B cell (primary cell): ENCODE results near the gene PNPLA5. TPM values are rescaled to one million over a fixed set of nuclear protein-coding genes. Genes with fewer than 3 reads are reported as not detected.

Experiments
- ATAC-seq: fragments of 200-7000 bp; cut with Tn5 transposase; one replicate; pipeline ENCODE4 v1.10.0; 2021; ENCODE audit warnings: low read depth, mild to moderate bottlenecking, moderate number of reproducible peaks, moderate library complexity
- CTCF ChIA-PET: fragments of 350-600 bp; sonication (Branson Sonifier 250); formaldehyde crosslinking; loops from one replicate; lab custom pipeline; 2021; ENCODE audit warnings: antibody characterized with exemption, inconsistent platforms; lab: Charles Lee
- POLR2A ChIA-PET: fragments of 350-600 bp; sonication (Branson Sonifier 250); formaldehyde crosslinking; loops from one replicate; lab custom pipeline; 2021; ENCODE audit warnings: antibody characterized with exemption; lab: Charles Lee
- DNase-seq: peaks from one replicate; pipeline ENCODE4 v3.0.0; 2013
- H2AFZ ChIP-seq: 2 replicates; pipeline ENCODE4 v1.6.1; 2012; ENCODE audit warnings: mild to moderate bottlenecking, low read depth, low read length; ENCODE audit not compliant: insufficient read depth, poor library complexity, severe bottlenecking
- H3K27ac ChIP-seq, 2 donors: 1 replicate in 1 of 2; 2 replicates in 1 of 2; pipeline ENCODE4 v1.5.1; 2012 to 2013; ENCODE audit warnings: low read length in 2 of 2, mild to moderate bottlenecking in 2 of 2, moderate library complexity in 1 of 2
- H3K27me3 ChIP-seq, 4 experiments: fragments of 200-600 bp in 1 of 4; sonication (generic) in 1 of 4; replicated peaks in 1 of 4; 1 replicate in 2 of 4; 2 replicates in 2 of 4; pipeline versions ENCODE4 v1.6.1 to v1.7.0; 2013 to 2016; ENCODE audit warnings: low read length in 3 of 4, mild to moderate bottlenecking in 2 of 4, mixed read lengths in 1 of 4, moderate library complexity in 1 of 4; ENCODE audit not compliant: insufficient read depth in 4 of 4, control insufficient read depth in 3 of 4; ENCODE audit errors: control extremely low read depth in 1 of 4
- H3K36me3 ChIP-seq, 2 experiments: replicated peaks in 1 of 2; 1 replicate in 1 of 2; 2 replicates in 1 of 2; pipeline versions ENCODE4 v1.6.1 to v1.7.1; 2013; ENCODE audit warnings: low read length in 1 of 2; ENCODE audit not compliant: insufficient read depth in 2 of 2, control insufficient read depth in 1 of 2; ENCODE audit errors: control extremely low read depth in 1 of 2, extremely low read depth in 1 of 2
- H3K4me1 ChIP-seq, 2 donors: fragments of 200-600 bp in 1 of 2; sonication (generic) in 1 of 2; 1 replicate in 1 of 2; 2 replicates in 1 of 2; pipeline versions ENCODE4 v1.5.1 to v1.6.1; 2013 to 2017; ENCODE audit warnings: low read length in 2 of 2; ENCODE audit not compliant: control insufficient read depth in 2 of 2, insufficient read depth in 2 of 2
- H3K4me2 ChIP-seq: replicated peaks from 2 replicates; pipeline ENCODE3; 2012; ENCODE audit warnings: mild to moderate bottlenecking, low read depth, low read length; ENCODE audit not compliant: poor library complexity, severe bottlenecking
- H3K4me3 ChIP-seq, 5 experiments: fragments of 200-600 bp in 1 of 5; sonication (generic) in 1 of 5; 1 replicate in 3 of 5; 2 replicates in 2 of 5; pipeline versions ENCODE4 v1.5.1 to v1.7.0; 2011 to 2016; ENCODE audit warnings: low read length in 4 of 5, mild to moderate bottlenecking in 4 of 5, low read depth in 2 of 5, control low read depth in 1 of 5, moderate library complexity in 1 of 5; ENCODE audit not compliant: insufficient read depth in 1 of 5; ENCODE audit errors: control extremely low read depth in 1 of 5, extremely low read depth in 1 of 5
- H3K79me2 ChIP-seq: fragments of 200-600 bp; sonication (generic); one replicate; pipeline ENCODE4 v1.6.0; 2016; ENCODE audit warnings: low read length; ENCODE audit not compliant: control insufficient read depth, insufficient read depth
- H3K9ac ChIP-seq: fragments of 200-600 bp; sonication (generic); 2 replicates; pipeline ENCODE4 v1.6.1; 2017; ENCODE audit warnings: mild to moderate bottlenecking, low read length, moderate library complexity
- H3K9me3 ChIP-seq, 3 donors: one replicate each; pipeline versions ENCODE4 v1.6.1 to v1.7.1; 2013; ENCODE audit warnings: low read length in 2 of 3; ENCODE audit not compliant: control insufficient read depth in 2 of 3, insufficient read depth in 1 of 3; ENCODE audit errors: control extremely low read depth in 1 of 3
- H4K20me1 ChIP-seq: 2 replicates; pipeline ENCODE4 v1.6.0; 2012; ENCODE audit warnings: mild to moderate bottlenecking, low read length; ENCODE audit not compliant: insufficient read depth, control insufficient read depth, poor library complexity, severe bottlenecking
- H3K27ac Mint-ChIP-seq: one replicate; pipeline ENCODE4 v1.8.0; 2021; ENCODE audit warnings: mixed read lengths
- H3K27me3 Mint-ChIP-seq: one replicate; pipeline ENCODE4 v1.8.0; 2021; ENCODE audit warnings: mixed read lengths
- H3K4me1 Mint-ChIP-seq: one replicate; pipeline ENCODE4 v1.8.0; 2021; ENCODE audit warnings: mixed read lengths
- H3K4me3 Mint-ChIP-seq: one replicate; pipeline ENCODE4 v1.8.0; 2021; ENCODE audit warnings: mixed read lengths
- H3K9me3 Mint-ChIP-seq: one replicate; pipeline ENCODE4 v1.8.0; 2022; ENCODE audit warnings: mixed read lengths; ENCODE audit not compliant: insufficient read depth
- EZH2 ChIP-seq: IDR thresholded peaks from 2 replicates; pipeline ENCODE4 v1.6.1; 2012; ENCODE audit warnings: borderline replicate concordance, low read depth, mild to moderate bottlenecking, moderate library complexity, low read length; ENCODE audit not compliant: insufficient read depth, poor library complexity, severe bottlenecking
- WGBS: methylation state at CpG from one replicate; pipeline ENCODE4 v1.1.5; 2013; ENCODE audit warnings: missing lambda C conversion rate; ENCODE audit not compliant: insufficient coverage; 5-methylcytosine and 5-hydroxymethylcytosine counted together
- intact Hi-C: fragments of 100-400 bp; cut with micrococcal nuclease; formaldehyde crosslinking; loops from one replicate; pipeline ENCODE4 v1.10.0; 2022
- polyA plus RNA-seq: library from polyadenylated mRNA; depleted of rRNA; stranded (reverse); fragments of >200 nt; gene quantifications from 2 replicates; pipeline ENCODE4 v1.2.3, GENCODE V29; 2012
- total RNA-seq, 2 donors: library from RNA; stranded (reverse); fragments of 120-200 nt in 1 of 2; gene quantifications; 1 replicate in 1 of 2; 2 replicates in 1 of 2; pipeline versions ENCODE4 v1.2.3 to v1.2.4, GENCODE V29; 2013 to 2022
- TF ChIP-seq, protein P1 (sequence below): fragments of 200-600 bp; IDR thresholded peaks from one replicate; pipeline ENCODE4 v1.8.0; 2022; ENCODE audit warnings: antibody characterized with exemption, mild to moderate bottlenecking

Gene PNPLA5
- total and polyA plus RNA-seq, 2 donors (not counting 1 experiment from before 2014, with no cell fraction given): not detected

DNA sequence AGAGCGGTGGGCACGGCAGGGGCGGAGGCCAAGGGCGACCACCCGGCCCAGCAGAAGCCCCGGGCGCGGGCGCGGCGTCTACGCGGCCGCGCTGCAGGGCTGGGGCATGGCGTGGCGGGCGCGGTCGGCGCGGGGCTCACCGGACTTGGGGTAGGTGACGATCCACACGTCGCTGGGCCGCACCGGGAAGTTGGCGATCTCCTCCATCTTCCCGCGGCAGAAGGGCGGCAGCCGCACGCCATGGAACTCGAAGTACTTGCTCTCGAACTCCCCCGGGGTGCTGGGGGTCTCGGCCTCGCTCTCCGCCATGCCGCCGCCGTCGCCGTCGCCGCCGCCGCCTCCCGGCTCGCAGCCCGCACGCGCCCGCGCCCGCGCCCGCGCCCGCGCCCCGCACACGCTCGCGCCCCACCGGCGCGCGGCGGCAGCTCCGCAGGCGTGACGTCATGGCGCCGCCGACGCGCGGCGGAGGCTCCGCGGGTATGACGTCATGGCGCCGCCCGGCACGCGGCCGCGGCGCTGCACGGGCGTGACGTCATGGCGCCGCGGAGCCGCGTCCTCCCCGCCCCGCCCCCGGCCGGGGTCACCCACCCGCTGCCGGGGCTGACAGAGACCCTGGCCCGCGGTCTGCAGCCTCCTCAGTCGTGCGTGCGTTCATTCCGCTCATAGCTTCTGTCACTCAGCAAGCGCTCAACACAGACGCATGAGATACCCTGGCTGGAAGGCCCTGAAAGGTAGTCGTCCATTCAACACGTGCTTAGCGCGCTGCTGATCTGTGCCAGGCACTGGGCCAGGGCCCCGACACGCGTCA is 29.5 kb downstream of the PNPLA5 start, which contains the start of gene SULT4A1:
Gene SULT4A1 (minus strand): TSS at position 440 of the 808 bp plus-strand sequence. CDS start 131 bp downstream, at position 309.
- Histone ChIP-seq H3K27me3 (peaks cover 0 to 37% (median 17%) of the 10 kb centered on the region in 4 experiments), H3K27ac (no peak within 1 kb of the TSS), H2AFZ (no peak within 1 kb of the TSS), H3K79me2 (no peaks in the 10 kb centered on the region), H3K4me2 (peak within 1 kb of the TSS; percentile 33), H3K36me3 (no peaks in the 10 kb centered on the region), H3K4me3 (no peak within 1 kb of the TSS), H3K4me1 (no peaks in the 10 kb centered on the region), H4K20me1 (no peaks in the 10 kb centered on the region), H3K9me3 (peaks cover 0 to 11% (median 0%) of the 10 kb centered on the region in 3 donors), H3K9ac (no peak within 1 kb of the TSS)
- CTCF ChIA-PET: no interaction called here
- WGBS: 10% methylated on average over 121 of the region's 121 CpGs
- Mint-ChIP-seq H3K4me1 (peaks cover 4% of the 10 kb centered on the region), H3K27me3 (peaks cover 57% of the 10 kb centered on the region), H3K27ac (no peak within 1 kb of the TSS), H3K9me3 (no peaks in the 10 kb centered on the region), H3K4me3 (peak within 1 kb of the TSS; percentile 71)
- intact Hi-C loops: no loop called here
- TF ChIP-seq EZH2: no peak
- TF ChIP-seq, protein P1, sequence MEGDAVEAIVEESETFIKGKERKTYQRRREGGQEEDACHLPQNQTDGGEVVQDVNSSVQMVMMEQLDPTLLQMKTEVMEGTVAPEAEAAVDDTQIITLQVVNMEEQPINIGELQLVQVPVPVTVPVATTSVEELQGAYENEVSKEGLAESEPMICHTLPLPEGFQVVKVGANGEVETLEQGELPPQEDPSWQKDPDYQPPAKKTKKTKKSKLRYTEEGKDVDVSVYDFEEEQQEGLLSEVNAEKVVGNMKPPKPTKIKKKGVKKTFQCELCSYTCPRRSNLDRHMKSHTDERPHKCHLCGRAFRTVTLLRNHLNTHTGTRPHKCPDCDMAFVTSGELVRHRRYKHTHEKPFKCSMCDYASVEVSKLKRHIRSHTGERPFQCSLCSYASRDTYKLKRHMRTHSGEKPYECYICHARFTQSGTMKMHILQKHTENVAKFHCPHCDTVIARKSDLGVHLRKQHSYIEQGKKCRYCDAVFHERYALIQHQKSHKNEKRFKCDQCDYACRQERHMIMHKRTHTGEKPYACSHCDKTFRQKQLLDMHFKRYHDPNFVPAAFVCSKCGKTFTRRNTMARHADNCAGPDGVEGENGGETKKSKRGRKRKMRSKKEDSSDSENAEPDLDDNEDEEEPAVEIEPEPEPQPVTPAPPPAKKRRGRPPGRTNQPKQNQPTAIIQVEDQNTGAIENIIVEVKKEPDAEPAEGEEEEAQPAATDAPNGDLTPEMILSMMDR: no peak
- DNase-seq: no peak
- ATAC-seq: no peak
- POLR2A ChIA-PET: no interaction called here

DNA sequence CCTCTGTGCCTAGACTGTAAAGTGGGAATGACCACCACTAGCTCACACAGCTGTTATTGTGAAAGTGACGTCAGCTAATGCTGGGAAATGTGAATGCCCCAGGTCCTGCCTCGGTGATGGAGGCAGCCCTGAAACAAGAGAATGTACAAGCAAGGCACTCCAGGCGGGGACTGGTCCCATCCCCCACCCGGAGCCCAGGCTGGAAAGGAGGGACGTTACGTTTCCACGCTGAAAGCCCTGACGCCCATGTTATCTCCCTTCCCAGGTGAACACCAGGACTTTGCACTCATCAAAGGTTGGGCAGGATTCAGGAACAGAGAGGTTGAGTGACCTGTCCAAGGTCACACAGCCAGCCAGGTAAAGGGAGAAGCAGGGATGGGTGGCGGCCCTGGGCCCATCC is 30.3 kb downstream of the PNPLA5 start:
- intact Hi-C loops: no loop called here
- Mint-ChIP-seq H3K9me3 (no peaks in the 10 kb centered on the region), H3K4me1 (peaks cover 4% of the 10 kb centered on the region), H3K27me3 (peaks cover 62% of the 10 kb centered on the region), H3K27ac (no peak overlapping the region), H3K4me3 (peak overlapping the region; percentile 40)
- Histone ChIP-seq H3K79me2 (no peaks in the 10 kb centered on the region), H3K9me3 (peaks cover 0 to 11% (median 0%) of the 10 kb centered on the region in 3 donors), H2AFZ (no peak overlapping the region), H3K4me1 (no peaks in the 10 kb centered on the region), H3K4me2 (no peak overlapping the region), H3K9ac (no peak overlapping the region), H3K36me3 (no peaks in the 10 kb centered on the region), H4K20me1 (no peaks in the 10 kb centered on the region), H3K4me3 (no peak overlapping the region), H3K27ac (no peak overlapping the region), H3K27me3 (peaks cover 0 to 37% (median 18%) of the 10 kb centered on the region in 4 experiments)
- no peak for ATAC-seq
- WGBS: 70% methylated on average over 8 of the region's 9 CpGs
- DNase-seq: no peak
- CTCF ChIA-PET: no interaction called here
- POLR2A ChIA-PET: no interaction called here
- no peak for TF ChIP-seq EZH2
- TF ChIP-seq, protein P1: no peak
